Measurements from ENCODE around the gene ZNF865.

GRCh38 chr19:55653651-55654322, 48.3 kb downstream of the ZNF865 start:
- TF ChIP-seq POLR2A (IDR thresholded peaks at IDR 0.05) (peak; percentile 61 to 77), CTCF (IDR thresholded peaks at IDR 0.05) (peak; percentile 96 to 100 (median 100))

All from adrenal gland (tissue), 5 donors.